Naive thymus-derived CD8-positive, alpha-beta T cell (primary cell): ENCODE results near the gene PPT2. TPM values are rescaled to one million over a fixed set of nuclear protein-coding genes. Genes with fewer than 3 reads are reported as not detected.
A peak's percentile ranks its signal among the peaks of the same experiment; 100 is the strongest.

Experiments
- ATAC-seq, 2 donors: fragments of 150-1000 bp; cut with Tn5 transposase in 1 of 2; sonication (Bioruptor Pico), chemical (Tn5 transposase) in 1 of 2; 1 replicate in 1 of 2; 2 replicates in 1 of 2; pipeline ENCODE4 v1.10.0; 2021; ENCODE audit warnings: mild to moderate bottlenecking in 2 of 2, moderate library complexity in 2 of 2
- POLR2A ChIA-PET: fragments of 350-600 bp; sonication (Branson Sonifier 250); formaldehyde crosslinking; loops from one replicate; lab custom pipeline; 2021; ENCODE audit warnings: antibody characterized with exemption; lab: Charles Lee
- DNase-seq, 10 donors: peaks; one replicate each; pipeline versions ENCODE4 v3.0.0 to v3.0.0-alpha.2; 2020 to 2022
- H3K27ac Mint-ChIP-seq, 10 donors: one replicate each; pipeline ENCODE4 v1.8.0; 2020 to 2022; ENCODE audit warnings: mild to moderate bottlenecking in 10 of 10, mixed read lengths in 10 of 10, moderate library complexity in 4 of 10, inconsistent platforms in 1 of 10
- H3K27me3 Mint-ChIP-seq, 5 donors: one replicate each; pipeline ENCODE4 v1.8.0; 2021 to 2022; ENCODE audit warnings: mixed read lengths in 5 of 5
- H3K36me3 Mint-ChIP-seq, 3 donors: one replicate each; pipeline ENCODE4 v1.8.0; 2020 to 2022; ENCODE audit warnings: mixed read lengths in 3 of 3, mild to moderate bottlenecking in 2 of 3, inconsistent platforms in 1 of 3
- H3K4me1 Mint-ChIP-seq, 4 donors: one replicate each; pipeline ENCODE4 v1.8.0; 2021 to 2022; ENCODE audit warnings: mixed read lengths in 4 of 4
- H3K4me3 Mint-ChIP-seq, 10 donors: one replicate each; pipeline ENCODE4 v1.8.0; 2020 to 2022; ENCODE audit warnings: mild to moderate bottlenecking in 10 of 10, mixed read lengths in 10 of 10, moderate library complexity in 6 of 10, inconsistent platforms in 1 of 10
- H3K9me3 Mint-ChIP-seq, 9 donors: one replicate each; pipeline ENCODE4 v1.8.0; 2020 to 2022; ENCODE audit warnings: mixed read lengths in 9 of 9, mild to moderate bottlenecking in 3 of 9, inconsistent platforms in 1 of 9, moderate library complexity in 1 of 9
- polyA plus RNA-seq, 3 donors: library from polyadenylated mRNA; unstranded; fragments of 300-500 nt; fragmentation: Illumina TruSeq; gene quantifications; one replicate each; pipeline ENCODE4 v1.2.3, GENCODE V29; 2021
- total RNA-seq, 8 experiments: library from RNA in 2 of 8; stranded (reverse) in 2 of 8; gene quantifications; one replicate each; pipeline ENCODE4 v1.2.3 and lab custom pipeline; 2021 to 2026

PPT2 gene
- total and polyA plus RNA-seq, 5 experiments from 2014 or later: 17.3 to 23.1 (median 20.6) TPM

DNA sequence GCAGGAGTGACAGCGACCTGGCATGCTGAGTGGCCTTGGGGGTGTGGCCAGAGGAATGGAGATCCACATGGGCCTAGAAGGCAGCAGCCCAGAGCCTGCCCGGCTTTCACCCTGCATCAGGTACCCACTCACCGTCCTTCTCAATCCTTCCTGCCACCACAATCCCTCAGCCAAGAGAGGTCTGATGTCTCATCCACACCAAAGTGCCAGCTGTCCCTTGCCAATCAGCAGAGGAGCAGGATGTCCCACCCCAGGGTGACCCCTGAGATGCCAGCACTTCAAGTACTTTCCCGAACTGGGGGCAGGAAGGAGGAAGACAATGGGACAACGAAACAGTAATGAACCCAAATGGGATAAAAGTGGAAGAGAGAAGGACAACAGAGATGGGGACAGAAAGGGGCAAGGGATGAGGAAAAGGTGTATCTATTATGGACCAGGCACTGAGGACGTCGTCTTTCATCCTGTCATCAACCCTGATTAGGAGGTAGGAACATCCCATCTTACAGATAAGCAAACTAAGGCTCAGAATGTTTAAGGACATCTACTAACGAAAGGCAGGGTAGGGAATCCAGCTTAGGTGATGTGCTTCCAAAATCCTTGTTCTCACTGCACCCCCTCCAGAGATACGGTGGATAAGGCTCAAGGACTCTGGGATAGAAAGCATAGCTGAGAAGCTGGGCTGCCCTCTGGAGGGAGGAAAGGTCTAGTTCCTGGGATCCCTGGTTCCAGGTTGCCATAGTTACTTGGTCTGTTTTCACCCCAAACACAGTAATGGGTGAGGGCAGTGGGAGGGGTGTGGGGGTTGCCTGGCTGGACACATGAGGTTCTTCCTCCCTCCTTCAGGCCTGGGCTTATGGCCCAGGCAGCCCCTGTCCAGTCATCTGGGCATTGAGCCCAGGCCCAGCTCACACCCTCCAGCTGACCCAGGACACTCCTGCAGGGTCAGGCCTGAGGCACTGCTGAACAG is 40.3 kb upstream of the PPT2 start:
- no peaks in the 10 kb centered on the region for H3K9me3 Mint-ChIP-seq
- peaks cover 0 to 1% (median 0%) of the 10 kb centered on the region in 5 donors for H3K27me3 Mint-ChIP-seq
- H3K27ac Mint-ChIP-seq: peak overlapping the region in 9 of 10 donors; percentile 0 to 92 (median 73)
- peak in 1 of 10 donors; percentile 27 for DNase-seq
- POLR2A ChIA-PET: interaction anchor here (1.5 kb wide), 1 partner anchor 10 kb away, joined by 4 read pairs; no protein-coding TSS in a partner anchor
- no peak overlapping the region for H3K4me3 Mint-ChIP-seq
- no peak for ATAC-seq
- H3K4me1 Mint-ChIP-seq: peaks cover 8 to 30% (median 23%) of the 10 kb centered on the region in 4 donors
- H3K36me3 Mint-ChIP-seq: peaks cover 0 to 39% (median 0%) of the 10 kb centered on the region in 3 donors

DNA sequence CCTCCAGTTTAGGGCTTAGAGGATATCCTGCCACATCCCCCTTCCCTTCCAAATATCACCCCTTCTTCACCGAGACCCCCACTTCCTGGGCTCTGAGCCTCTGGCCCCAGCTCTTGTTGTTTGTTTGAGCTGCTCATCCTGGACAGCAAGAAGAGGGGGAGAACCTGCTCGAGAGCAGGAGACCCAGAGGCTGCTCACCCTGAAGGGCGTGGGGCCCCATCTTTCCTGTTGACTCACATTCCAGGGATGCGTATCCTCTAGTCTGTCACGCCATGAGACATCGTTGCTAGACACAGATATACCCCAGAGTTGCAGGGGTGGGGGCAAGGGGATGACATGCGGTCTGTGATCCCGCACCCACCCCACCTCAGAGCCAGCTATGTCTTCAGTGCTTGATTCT is 39.1 kb upstream of the PPT2 start:
- POLR2A ChIA-PET: interaction anchor here (1.5 kb wide), 1 partner anchor 11 kb away, joined by 4 read pairs; no protein-coding TSS in a partner anchor
- H3K9me3 Mint-ChIP-seq: no peaks in the 10 kb centered on the region
- peaks cover 0 to 51% (median 0%) of the 10 kb centered on the region in 3 donors for H3K36me3 Mint-ChIP-seq
- no peak overlapping the region for H3K4me3 Mint-ChIP-seq
- peak overlapping the region in 7 of 10 donors; percentile 13 to 82 (median 66) for H3K27ac Mint-ChIP-seq
- peak in 1 of 10 donors; percentile 49 for DNase-seq
- no peaks in the 10 kb centered on the region for H3K27me3 Mint-ChIP-seq
- ATAC-seq: no peak
- peaks cover 8 to 30% (median 22%) of the 10 kb centered on the region in 4 donors for H3K4me1 Mint-ChIP-seq

DNA sequence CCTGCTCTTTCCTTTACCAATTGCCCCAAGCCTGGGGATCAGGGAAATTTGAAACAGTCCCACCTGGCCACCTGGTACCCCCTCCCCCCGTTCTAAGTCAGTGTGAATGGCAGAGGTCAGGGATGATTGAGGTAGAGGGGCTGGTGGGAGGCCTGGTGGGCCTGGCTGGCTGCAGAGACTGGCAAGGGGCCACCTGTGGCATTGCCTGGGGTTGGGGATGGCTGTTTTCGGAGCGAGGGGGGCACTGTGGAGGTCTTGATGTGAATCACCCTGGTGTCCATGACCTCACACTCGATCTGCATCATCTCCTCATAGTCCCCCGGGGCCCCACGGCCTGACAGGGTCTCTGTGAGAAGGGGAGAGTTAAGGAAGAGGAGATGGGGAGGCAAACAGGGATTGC is 38.3 kb upstream of the PPT2 start:
- H3K4me3 Mint-ChIP-seq: no peak overlapping the region
- no peaks in the 10 kb centered on the region for H3K9me3 Mint-ChIP-seq
- no peaks in the 10 kb centered on the region for H3K27me3 Mint-ChIP-seq
- H3K36me3 Mint-ChIP-seq: peaks cover 0 to 59% (median 0%) of the 10 kb centered on the region in 3 donors
- peaks cover 8 to 28% (median 20%) of the 10 kb centered on the region in 4 donors for H3K4me1 Mint-ChIP-seq
- DNase-seq (peak in 1 of 10 donors; percentile 42), ATAC-seq (no peak)
- POLR2A ChIA-PET: no interaction called here
- H3K27ac Mint-ChIP-seq: peak overlapping the region in 5 of 10 donors; percentile 33 to 88 (median 41)

DNA sequence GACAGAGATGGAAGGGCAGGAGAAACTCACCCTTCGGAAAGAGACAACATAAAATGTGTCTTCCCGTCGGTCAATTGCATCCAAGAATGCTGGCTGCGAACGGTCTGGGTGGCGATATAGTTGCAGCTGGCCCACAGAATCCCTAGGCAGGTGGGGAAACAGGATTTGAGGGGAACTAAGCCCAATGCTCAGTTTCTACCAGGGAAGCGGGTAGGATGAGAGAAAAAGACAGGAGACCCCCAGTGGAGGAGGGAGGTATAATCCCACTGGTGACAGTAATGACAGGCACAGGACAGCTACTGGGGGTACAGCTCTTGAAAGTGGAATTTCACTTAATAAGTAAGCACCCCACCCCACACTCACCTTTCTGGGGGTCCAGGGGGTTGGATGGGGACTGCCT is 37.3 kb upstream of the PPT2 start:
- peak in 1 of 2 donors; percentile 46 for ATAC-seq
- no peaks in the 10 kb centered on the region for H3K9me3 Mint-ChIP-seq
- no peak overlapping the region for H3K4me3 Mint-ChIP-seq
- peaks cover 8 to 28% (median 20%) of the 10 kb centered on the region in 4 donors for H3K4me1 Mint-ChIP-seq
- POLR2A ChIA-PET: interaction anchor here (0.6 to 1.1 kb wide), 3 partner anchors 39 to 76 kb away, joined by 3 to 5 read pairs (median 3); partner anchors contain the start of gene GPSM3
- DNase-seq: peak in 1 of 10 donors; percentile 56
- H3K27me3 Mint-ChIP-seq: no peaks in the 10 kb centered on the region
- H3K36me3 Mint-ChIP-seq: peaks cover 0 to 69% (median 1%) of the 10 kb centered on the region in 3 donors
- H3K27ac Mint-ChIP-seq: peak overlapping the region in 3 of 10 donors; percentile 5 to 28 (median 12)

DNA sequence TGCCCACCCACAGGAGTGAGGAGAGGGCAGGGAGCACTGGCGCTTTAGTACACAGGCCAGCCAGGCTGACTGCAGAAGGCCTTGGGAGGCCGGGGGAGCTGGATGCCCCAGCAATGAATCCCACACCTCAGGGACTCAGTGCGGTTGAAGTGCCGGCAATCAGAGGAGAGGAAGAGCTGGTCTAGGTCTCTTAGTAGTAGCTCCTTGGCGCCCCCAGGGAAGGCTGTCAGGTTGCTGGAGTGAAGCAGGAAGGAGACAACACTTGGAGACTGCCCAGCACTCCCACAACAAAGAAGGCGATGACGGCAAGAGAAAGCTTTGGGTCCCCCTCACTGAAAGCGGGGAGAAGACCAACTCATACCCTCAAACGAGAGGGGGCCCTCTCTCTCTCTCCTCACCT is 36.5 kb upstream of the PPT2 start:
- DNase-seq (no peak), ATAC-seq (no peak)
- Mint-ChIP-seq H3K9me3 (no peaks in the 10 kb centered on the region), H3K4me1 (peaks cover 8 to 28% (median 18%) of the 10 kb centered on the region in 4 donors), H3K36me3 (peaks cover 1 to 77% (median 4%) of the 10 kb centered on the region in 3 donors), H3K27me3 (no peaks in the 10 kb centered on the region), H3K4me3 (no peak overlapping the region), H3K27ac (no peak overlapping the region)
- POLR2A ChIA-PET: interaction anchor here (0.6 to 1.1 kb wide), 3 partner anchors 39 to 75 kb away, joined by 3 to 5 read pairs (median 3); partner anchors contain the start of gene GPSM3

DNA sequence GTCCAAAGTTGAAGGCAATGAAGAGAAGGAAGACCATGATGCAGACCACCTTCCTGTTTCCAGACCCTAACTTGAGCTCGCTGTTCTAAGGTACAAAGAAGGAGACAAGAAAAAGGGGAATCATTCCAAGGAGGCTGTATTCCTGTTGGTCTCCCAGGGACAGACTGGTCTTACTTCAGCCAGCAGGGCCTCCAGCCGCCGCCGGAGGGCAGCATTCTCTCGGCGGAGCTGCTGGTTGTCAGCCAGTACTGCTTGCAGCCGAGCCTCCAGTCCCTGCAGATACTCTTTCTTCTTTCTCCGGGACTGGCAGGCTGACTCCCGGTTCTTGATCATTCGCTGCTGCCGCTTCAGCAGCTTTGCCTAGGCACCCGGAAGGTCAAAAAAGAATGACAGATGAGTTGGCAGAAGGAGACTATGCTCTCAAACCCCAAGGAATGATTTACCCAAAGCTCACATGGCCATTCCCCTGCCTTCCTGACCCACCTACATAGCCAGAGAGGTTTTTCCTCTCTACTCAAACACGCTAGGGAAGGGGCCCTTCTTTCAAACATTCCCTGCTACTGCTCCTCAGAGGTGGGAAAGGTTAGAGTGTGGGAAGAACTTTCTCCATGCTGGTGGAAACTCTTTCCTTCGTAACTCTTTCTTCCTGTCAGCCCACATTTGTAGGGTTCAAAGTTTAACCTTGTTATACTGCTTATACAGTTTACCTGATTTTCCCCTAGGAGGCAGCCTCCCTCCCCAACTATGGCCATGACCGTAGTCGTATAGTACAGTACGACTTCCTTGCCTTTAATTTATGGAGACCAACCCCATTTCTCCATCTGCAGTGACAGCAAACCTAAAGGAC is 34.9 kb upstream of the PPT2 start:
- POLR2A ChIA-PET: interaction anchor here (0.9 to 1.5 kb wide), 4 partner anchors 9 to 75 kb away, joined by 3 to 6 read pairs (median 4); partner anchors contain the start of genes ATF6B and GPSM3

DNA sequence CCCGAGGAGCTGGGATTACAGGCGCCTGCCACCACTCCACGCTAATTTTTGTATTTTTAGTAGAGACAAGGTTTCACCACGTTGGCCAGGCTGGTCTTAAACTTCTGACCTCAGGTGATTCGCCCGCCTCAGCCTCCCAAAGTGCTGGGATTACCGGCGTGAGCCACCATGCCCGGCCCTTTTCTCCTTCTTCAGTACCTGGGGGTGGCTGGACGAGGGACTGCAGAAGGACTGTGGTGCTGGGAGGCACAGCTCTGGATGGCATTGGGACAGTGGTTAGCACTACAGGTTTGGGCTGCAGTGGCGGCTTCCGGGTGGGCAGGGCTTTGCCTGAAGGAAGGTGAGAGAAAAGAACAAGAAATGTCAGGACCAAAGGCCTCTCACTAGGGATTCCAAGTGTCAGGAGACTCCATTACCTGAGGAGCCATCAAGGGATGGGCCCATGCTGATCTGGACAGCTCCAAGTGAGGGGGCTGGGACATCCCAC is 33.3 kb upstream of the PPT2 start:
- POLR2A ChIA-PET: interaction anchor here (1.1 kb wide), 1 partner anchor 32 kb away, joined by 3 read pairs; no protein-coding TSS in a partner anchor
- no peaks in the 10 kb centered on the region for H3K27me3 Mint-ChIP-seq
- H3K27ac Mint-ChIP-seq: peak overlapping the region in 2 of 10 donors; percentile 28
- DNase-seq: peak in 1 of 10 donors; percentile 52
- H3K4me1 Mint-ChIP-seq: peaks cover 15 to 33% (median 26%) of the 10 kb centered on the region in 4 donors
- peaks cover 4 to 89% (median 9%) of the 10 kb centered on the region in 3 donors for H3K36me3 Mint-ChIP-seq
- no peak overlapping the region for H3K4me3 Mint-ChIP-seq
- no peak for ATAC-seq
- H3K9me3 Mint-ChIP-seq: no peaks in the 10 kb centered on the region

More for the DNA sequence above, 34.9 kb upstream of the PPT2 start:
- H3K36me3 Mint-ChIP-seq: peaks cover 2 to 92% (median 4%) of the 10 kb centered on the region in 3 donors
- DNase-seq (peak; percentile 51 to 81 (median 64)), ATAC-seq (peak; percentile 83 to 90)
- no peaks in the 10 kb centered on the region for H3K9me3 Mint-ChIP-seq
- peak overlapping the region in 7 of 10 donors; percentile 13 to 68 (median 60) for H3K27ac Mint-ChIP-seq
- no peak overlapping the region for H3K4me3 Mint-ChIP-seq
- H3K4me1 Mint-ChIP-seq: peaks cover 13 to 29% (median 20%) of the 10 kb centered on the region in 4 donors
- no peaks in the 10 kb centered on the region for H3K27me3 Mint-ChIP-seq

DNA sequence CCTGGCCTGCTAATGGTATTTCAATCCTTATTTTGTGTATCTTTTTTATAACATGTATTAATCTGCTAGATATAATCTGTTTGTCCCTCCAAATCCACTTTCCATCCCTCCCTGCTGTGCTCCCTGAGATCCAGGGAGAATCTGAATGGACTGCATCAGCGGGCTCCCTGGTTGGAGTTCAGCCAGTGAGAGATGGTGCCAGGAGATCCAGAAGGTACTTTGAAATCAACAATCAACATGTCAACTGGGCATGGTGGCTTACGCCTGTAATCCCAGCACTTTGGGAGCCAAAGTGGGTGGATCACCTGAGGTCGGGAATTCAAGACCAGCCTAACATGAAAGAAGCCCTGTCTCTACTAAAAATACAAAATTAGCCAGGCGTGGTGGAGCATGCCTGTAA is 30.3 kb upstream of the PPT2 start:
- H3K27me3 Mint-ChIP-seq: no peaks in the 10 kb centered on the region
- ATAC-seq: no peak
- no peaks in the 10 kb centered on the region for H3K9me3 Mint-ChIP-seq
- peaks cover 8 to 75% (median 12%) of the 10 kb centered on the region in 3 donors for H3K36me3 Mint-ChIP-seq
- DNase-seq: peak in 1 of 10 donors; percentile 4
- no peak overlapping the region for H3K4me3 Mint-ChIP-seq
- peak overlapping the region in 1 of 10 donors; percentile 61 for H3K27ac Mint-ChIP-seq
- POLR2A ChIA-PET: interaction anchor here (0.5 to 1.3 kb wide), 2 partner anchors 61 to 69 kb away, joined by 3 to 4 read pairs; partner anchors contain the start of gene GPSM3
- peaks cover 30 to 57% (median 50%) of the 10 kb centered on the region in 4 donors for H3K4me1 Mint-ChIP-seq

DNA sequence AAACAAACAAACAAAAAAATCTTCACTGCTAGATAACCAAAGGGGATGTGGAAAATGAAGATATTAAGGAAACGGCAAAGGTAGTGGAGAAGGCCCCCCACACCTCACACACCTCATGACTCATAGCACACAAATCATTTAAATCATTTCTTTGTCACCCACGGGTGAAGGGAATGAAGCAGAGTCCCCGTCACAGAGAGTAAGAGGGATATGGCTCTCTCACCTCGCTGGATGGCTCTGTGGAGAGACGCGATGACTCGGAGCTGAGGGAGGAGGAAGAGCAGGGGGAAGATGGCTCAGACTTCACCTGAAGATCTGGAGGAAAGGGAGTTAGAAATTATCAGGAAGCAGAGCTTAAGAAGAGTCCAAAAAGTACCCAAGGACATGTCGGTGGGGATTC is 27.1 kb upstream of the PPT2 start:
- DNase-seq: peak in 1 of 10 donors; percentile 10
- Mint-ChIP-seq H3K9me3 (no peaks in the 10 kb centered on the region), H3K36me3 (peaks cover 8 to 43% (median 10%) of the 10 kb centered on the region in 3 donors), H3K4me3 (peak overlapping the region; percentile 96 to 100 (median 98)), H3K4me1 (peaks cover 26 to 62% (median 57%) of the 10 kb centered on the region in 4 donors), H3K27me3 (no peaks in the 10 kb centered on the region), H3K27ac (peak overlapping the region; percentile 74 to 99 (median 97))
- POLR2A ChIA-PET: interaction anchor here (1.0 to 6.7 kb wide), 5 partner anchors 25 to 462 kb away, joined by 3 to 116 read pairs (median 7); partner anchors contain the start of genes AGPAT1, CSNK2B, GPANK1 and GPSM3
- ATAC-seq: no peak

DNA sequence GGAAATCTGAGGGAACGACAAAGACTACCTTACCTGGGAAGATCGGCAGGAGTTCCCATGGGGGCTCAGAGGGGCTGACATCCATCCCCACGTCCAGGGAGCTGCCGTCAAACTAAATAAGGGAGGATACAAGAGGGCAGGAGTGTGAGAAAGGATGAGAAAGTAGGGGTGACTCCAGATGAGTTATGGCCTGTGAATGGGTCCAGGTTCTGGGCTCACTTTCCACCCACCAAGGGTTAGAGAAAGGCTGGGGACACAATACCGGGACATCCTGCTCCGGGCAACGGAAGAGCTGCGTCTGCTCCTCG is 26.6 kb upstream of the PPT2 start:
- H3K36me3 Mint-ChIP-seq: peaks cover 5 to 38% (median 10%) of the 10 kb centered on the region in 3 donors
- H3K9me3 Mint-ChIP-seq: no peaks in the 10 kb centered on the region
- DNase-seq (no peak), ATAC-seq (no peak)
- H3K27ac Mint-ChIP-seq: peak overlapping the region; percentile 90 to 99 (median 97)
- peak overlapping the region; percentile 96 to 100 (median 98) for H3K4me3 Mint-ChIP-seq
- no peaks in the 10 kb centered on the region for H3K27me3 Mint-ChIP-seq
- H3K4me1 Mint-ChIP-seq: peaks cover 26 to 62% (median 57%) of the 10 kb centered on the region in 4 donors
- POLR2A ChIA-PET: interaction anchor here (1.0 to 6.7 kb wide), 9 partner anchors 9 to 845 kb away, joined by 3 to 116 read pairs (median 6); partner anchors contain the start of genes AGPAT1, CSNK2B, GPANK1 and GPSM3
